GM21529 (cell line): ENCODE measurements around the gene ERGIC1.

Experiments used
- ATAC-seq: cut with Tn5 transposase; IDR thresholded peaks from one replicate; pipeline ENCODE4 v1.9.1; 2021; ENCODE audit not compliant: unreplicated experiment

ERGIC1 gene

DNA sequence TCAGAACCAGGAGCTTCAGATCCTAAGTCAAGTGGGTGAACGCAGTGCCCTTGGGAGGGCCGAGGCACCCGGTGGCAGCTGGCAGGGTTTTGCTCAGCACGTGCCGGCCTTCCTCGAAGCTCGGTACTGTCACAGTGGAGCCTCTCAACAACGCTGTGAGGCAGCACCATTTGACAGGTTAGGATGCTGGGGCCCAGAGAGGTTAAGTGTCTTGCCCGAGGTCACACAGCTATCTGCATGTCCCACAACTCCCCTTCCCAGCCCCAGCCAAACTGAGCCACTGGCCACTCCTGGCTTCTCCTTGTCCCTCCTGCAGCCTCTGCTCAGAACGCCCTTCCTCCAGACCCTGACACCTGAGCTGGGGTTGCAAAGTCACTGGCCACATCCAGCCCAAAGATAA, 81.5 kb downstream of the ERGIC1 start:
- no peak for ATAC-seq

DNA sequence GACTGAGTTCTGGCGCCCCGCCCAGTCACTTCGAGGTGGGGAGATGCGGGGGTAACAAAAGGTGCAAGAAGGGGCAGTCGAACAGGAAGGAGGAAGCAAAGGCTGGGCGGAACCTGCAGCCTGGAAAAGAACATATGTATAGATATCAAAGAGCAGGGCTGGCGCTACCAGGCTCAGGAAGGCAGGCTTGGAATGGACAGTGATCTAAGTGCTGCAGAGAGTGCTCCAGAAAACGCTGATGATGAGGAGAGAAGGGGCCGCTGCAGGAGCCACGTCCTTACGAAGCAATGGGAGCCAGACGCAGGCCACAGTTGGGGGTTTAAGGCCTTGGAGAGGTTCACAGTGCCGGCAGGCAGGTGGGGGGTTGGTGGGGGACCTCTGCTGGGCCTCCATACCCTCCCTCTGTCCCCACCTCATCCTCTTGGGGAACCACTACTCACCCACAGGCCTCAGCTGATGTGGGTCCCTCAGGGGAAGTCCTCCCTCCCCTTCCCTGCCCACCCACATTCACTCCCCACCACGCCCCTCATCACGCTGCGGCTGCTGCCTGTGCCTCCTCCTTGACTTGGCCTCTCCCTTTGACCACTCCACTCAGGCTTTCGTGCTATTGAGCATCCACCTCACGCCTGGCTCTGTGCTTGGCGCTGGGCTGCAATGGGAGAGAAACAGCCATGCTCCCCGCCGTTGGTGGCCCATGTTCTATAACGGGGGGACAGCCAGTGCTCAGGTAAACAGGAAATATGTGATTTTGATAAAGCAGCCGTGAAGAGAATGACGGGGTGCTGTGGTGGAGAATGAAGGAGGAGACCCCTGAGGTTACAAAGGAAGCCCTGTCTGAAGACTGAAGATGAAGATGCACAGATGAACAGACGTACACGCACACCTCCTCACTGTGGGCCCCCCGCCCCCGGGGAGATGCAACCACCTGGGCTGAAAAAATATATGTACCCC, 84.6 kb downstream of the ERGIC1 start:
- no peak for ATAC-seq

DNA sequence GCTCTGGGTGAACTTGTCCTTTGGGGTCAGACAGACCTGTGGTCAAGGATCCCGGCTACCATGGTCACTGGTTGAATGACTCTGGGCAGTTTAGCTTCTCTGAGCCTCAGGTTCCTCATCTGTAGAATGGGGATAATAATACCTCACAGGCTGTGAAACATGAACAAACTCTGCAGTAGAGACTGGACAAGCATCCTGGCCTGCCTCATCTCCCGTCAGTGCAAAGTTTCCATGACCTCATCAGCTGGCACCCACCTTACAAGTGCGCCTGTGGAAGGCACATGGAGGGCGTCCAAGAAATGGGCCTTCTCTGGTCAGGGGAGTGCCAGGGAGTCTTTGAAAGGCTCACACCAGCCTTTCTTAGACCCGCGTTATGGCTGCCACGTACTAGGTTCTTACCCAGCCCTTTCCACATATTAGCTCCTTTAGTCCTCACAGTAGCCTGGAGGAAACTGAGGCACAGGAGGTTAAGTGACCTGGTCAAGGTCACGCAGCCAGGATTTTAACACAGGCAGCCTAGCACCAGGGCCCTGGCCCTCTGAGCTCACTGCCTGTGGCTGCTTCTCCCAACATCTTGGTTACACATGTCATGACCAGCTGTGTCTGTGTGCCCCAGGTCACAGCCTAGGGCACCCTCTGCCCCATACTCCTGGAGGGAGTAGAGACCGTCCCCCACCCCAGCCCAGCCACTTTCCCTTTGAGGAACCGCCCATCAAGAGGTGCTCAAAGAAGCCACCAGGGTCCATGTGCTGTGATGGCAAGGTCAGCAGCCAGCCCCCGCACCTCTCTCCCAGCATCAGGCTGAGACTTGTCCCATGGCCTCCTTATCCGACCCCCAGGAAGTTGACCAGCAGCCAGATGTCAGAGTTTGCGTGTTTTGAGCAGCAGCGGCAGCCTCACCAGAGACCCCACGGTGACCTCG, 85.7 kb downstream of the ERGIC1 start:
- no peak for ATAC-seq

DNA sequence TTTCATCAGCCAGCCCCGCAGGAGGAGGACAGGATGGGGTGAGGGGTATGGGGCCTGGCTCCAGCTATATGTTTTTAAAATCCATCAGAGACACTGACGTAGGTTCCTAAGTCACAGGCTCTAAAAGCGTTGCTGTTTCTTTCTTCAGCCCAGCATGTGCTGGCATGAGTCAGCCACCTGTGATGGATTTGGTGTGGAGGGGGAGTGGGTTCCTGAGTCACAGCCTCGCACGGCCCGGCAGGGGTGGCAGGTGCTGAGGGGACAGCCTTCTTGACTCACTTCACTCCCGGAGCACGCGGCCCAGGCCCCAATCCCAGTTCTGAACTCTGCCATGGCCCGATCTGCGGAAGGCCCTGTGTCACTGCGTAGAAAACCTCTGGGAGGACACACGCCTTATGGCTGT, 86.4 kb downstream of the ERGIC1 start:
- ATAC-seq = no peak

DNA sequence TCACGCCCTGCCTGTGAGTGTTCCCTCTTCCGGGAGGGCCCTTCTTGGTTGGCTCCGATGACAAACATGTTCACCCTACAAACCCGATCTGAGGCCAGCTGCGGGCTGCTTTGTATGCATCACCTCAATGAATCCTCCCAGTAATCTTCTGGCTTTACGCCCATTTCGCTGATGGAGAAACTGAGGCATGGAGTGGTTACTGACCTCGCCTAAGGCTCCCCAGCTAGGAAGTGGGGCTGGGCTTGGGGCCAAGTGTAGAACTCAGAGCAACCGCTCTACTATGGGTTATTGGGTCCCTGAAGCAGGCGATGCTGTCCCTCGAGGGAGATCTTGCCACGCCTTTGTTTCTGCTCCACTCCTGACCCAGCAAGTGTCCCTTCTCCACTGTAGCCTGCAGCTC, 86.9 kb downstream of the ERGIC1 start:
- ATAC-seq = no peak

DNA sequence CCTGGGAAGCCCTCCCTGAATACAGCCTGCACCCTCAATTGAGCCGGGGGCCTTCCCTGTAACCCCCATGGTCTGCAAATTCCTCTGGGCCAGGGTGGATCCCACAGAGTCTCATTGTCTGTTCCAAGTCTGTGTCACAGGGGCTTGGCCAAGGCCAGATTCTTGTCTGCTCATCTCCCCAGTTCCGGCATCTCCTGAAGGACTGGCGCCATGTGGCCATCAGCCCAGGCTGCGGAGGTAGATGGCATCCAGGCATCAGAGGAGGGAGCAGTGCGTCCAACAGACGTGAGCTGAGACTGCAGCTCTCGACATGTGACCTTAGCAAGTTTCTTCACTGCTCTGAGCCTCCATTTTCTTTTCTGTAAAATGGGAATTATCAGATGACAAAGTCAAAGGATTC, 87.9 kb downstream of the ERGIC1 start:
- ATAC-seq = no peak

DNA sequence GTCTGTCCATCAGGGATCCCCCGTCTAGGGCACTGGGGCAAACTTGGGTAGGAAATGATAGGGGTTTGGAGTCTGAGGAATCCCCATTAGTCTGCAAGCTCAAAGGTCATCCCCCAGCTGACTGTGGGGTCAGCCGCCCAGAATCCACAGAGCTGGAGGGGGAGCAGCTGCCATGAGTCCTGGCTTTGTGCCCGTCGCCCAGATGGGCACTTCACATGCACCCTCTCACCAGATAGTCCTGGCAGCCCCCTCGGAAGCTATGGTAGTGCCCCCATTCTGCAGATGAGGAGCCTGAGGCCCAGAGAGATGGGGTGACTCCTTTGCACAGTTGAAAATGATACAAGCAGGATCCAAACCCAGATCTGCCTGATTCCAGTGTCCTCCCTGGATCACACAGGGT, 89.5 kb downstream of the ERGIC1 start:
- ATAC-seq = no peak

DNA sequence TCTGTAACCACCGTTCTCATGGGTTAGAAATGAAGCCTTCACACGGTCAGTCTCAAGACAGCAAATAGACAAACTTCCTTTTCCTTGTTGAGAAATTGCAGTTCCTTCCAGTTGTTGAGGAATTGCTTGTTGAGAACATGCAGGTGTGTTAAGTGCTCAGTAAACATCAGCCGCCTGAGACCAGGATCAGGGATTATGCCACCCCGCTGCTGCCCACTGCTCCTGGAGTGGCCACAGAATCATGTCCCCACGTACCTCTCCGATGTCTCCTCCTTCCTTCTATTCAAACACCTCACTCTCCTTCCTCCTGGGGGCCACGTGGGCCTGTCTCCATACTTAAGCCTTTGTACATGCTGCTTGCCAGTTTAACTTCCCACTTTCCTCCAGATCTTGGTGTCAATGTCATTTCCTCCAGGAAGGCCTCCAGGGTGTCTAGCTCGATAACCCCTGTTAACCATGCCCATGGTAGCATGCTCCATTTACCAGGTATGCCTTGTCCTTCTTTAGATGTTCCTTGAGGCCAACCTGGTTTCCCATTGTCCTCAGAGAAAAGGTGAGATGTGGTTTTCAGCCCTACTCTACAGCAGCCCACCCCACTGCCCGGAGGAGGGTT, 91.4 kb downstream of the ERGIC1 start:
- ATAC-seq = no peak

DNA sequence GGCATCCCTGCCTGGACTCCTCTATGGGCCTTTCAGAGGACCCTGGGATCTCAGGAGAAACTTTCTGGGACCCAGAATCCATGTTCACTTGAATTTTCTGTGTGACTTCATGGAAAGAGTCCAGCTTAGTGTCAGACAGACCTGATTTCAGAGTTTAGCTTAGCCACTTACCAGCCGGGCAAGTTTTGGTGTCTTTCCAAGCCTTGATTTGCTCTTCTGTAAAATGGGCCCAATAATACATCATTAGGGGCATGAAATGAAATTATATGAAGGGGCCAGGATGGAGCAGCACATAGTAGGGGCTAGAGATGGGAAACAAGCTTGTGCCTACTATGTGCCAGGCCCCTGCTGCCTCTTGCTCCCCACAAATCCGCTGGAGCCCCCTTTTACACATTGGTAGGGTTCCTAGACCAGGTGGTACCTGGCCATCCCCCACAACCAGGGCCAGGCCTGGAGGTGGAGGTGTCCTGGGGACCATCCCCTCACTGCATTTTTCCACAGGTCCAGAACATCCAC, 92.0 kb downstream of the ERGIC1 start:
- ATAC-seq = no peak

DNA sequence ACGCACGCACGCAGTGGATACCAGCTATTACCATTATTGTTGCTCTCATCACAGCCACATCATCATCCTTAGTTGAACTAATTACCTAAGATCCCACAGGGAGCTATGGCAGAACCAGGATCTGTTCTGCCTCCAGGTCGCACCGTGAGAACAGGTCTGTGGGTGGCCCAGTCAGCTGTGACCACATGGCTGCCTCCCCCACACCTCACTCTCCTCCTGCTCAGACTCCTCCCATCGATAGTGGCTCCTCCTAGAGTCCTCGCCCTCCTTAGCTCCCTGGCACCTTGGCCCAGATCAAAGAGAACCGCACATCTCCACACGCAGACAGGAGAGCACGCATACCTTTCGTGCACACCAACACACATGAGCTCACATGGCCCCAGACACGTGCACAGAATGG, 92.7 kb downstream of the ERGIC1 start:
- ATAC-seq = no peak

DNA sequence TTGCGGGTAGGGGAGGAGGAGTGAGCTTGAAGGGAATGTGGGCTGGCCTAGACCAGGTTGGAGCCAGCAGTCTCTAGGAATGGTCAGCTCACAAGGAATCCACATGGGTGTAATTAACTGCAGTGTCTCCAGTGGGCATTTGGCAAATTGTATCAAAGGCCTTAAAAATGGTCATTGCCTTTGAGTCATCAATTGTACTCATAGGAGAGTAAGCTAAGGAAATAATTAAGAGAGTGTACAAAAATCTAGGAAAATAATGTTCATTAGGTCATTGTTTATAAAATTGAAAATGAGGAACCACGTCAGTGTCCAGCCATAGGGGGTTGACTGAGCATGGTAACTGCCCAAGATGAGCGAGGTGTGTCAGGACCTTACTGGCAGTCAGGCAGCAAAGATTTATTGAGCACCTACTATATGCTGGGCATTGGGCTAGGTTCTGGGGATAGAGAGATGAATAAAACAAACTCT, 95.4 kb downstream of the ERGIC1 start:
- no peak for ATAC-seq

DNA sequence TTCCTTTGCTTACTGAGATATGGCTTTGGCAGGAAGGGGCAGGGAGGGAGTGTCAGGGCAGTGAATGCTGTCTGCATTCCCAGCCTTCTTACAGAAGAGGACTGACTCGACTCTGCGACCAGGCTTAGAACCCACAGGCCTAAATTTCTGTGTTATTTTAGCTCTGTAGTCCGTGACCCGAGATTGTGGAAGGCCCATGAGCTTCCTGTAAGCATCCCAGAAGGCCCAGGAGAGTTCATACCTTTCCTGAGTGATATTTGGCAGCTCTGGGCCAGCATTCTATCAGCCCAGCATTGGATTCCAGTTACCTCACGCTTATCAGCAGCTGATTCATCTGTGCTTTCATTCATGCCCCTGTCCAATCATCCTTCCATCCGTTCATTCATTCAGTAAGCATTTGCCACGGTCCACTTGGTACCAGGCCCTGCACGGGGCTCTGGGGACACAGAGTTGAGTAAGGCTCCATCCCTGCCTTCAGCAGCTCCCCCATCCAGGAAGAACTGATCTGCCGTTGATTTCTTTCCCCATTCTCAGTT, 97.0 kb downstream of the ERGIC1 start:
- no peak for ATAC-seq

DNA sequence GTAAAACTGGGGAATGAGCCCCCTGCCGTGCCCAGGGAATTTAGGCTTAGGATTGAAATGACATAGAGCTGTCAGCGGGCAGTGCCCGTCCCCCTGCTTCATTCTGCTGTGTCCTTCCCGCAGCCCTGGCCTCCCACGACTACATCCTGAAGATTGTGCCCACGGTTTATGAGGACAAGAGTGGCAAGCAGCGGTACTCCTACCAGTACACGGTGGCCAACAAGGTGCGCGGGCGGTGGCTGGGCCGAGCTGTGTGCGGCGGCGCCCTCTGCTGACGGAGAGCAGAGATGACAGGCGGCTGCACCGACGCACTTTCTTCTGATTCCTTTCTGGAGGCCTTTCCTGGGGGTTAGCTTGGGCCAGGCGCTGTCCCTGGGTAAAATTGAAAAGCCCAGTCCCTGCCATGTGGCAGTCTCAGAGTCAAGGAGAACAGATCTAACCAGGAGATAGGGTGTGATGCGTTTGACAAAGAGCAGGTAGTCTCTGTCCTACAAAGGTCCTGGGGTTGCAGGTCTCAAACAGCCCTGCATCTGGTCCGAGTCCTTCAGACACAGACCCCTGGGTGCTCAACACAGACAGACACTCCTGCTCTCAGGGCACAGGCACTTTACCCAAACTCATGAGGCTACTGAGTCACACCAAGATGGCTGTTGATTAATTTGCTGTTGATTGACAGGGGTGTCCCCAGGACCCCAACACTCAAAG, 98.4 kb downstream of the ERGIC1 start:
- peak; percentile 69 for ATAC-seq

DNA sequence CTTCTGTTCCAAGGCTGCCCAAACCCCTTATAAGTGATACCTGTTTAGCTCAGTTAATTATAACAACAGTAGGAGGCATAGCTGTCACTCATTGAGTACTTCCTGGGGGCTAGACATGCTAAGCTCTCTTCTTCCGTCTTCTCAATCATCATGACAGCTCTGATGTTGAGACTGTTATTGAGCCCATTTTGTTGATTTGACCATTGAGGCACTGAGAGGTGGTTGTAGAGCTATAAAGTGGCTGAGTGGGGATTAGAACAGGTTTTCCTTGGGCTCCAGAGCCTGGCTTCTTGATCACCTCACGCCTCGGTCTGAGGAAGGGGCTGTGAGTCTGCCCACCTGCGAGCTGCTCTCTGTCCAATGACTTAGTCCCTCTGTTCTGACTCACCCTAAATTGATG, 99.2 kb downstream of the ERGIC1 start:
- ATAC-seq = no peak

DNA sequence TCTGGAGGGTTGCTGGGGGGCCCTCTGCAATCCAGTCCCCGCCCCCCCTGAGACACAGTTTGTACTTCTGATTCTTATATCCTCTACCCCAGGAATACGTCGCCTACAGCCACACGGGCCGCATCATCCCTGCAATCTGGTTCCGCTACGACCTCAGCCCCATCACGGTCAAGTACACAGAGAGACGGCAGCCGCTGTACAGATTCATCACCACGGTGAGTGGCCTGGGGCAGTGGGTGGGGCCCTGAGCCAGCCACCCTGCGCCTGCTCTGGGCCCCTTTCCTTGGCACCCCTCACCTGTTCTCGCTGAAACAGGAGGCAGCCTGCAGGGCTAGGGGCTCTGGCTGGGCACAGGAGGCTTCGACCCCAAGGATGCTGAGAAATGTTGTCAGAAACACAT, 101.0 kb downstream of the ERGIC1 start:
- ATAC-seq = no peak

DNA sequence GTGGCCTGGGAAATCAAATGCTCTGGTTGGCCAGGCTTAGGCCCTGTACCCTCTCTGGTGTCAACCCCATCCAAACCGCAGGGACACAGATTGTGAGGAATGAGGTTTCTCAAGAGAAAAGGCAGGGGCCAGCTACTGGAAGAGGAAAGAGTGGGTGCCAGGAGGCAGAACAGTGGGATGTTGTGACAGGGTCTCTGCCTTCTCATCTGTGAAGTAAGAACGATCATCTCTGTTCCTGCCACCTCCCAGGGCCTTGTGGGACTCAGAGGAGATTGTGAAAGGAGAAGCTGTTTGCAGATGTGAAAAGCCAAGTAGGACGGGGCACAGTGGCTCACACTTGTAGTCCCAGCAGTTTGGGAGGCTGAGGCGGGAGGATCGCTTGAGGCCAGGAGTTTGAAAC, 102.3 kb downstream of the ERGIC1 start:
- no peak for ATAC-seq

DNA sequence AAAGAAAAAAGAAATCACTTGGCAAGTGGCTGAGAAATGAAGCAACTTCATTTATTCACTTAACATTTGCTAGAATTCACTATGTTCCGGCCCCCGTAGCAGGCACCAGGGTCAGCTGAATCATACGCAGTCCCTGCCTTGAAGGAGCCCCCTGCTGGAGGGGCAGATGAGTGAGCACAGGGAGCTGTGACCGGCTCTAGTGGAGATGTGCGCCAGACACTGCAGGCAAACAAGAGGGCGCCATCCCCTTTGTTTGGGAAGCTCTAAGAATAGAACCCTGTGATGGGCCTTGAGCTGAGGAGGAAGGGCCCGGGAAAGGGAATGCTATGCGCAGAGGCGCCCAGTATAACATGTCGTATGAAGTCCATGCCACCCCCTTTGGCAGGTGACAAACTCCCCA, 105.0 kb downstream of the ERGIC1 start:
- ATAC-seq = no peak

DNA sequence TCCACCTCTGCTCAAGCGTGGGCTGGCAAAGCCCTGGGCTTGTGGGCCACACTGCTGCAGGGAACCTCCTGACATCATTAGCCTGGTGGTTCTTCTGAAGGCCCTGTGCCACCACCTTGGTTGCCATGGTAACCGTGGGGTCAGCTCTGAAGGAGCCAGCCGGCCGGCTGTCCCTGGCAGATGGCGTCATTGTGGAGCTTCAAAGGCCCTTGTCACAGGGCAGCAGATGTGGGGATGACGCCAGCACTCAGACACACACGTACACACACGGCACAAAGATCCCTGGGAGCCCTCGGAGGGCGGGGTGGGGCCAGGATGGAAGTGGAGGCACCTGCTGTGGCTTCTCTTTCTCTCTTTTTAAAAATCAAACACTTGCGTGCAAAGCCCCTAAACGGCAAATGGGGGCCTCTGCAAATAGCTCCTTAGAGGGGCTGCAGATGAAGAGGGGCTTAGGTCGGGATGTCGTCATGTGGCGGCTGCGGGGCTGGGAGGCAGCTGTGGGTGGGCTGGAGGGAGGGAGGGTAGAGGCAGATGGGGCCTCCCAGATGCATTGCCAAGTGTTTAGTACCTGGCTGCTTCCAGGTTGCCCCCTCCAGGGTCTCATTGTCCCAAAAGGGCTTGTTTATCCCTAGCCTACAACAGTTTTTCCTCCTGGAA, 105.7 kb downstream of the ERGIC1 start:
- no peak for ATAC-seq

DNA sequence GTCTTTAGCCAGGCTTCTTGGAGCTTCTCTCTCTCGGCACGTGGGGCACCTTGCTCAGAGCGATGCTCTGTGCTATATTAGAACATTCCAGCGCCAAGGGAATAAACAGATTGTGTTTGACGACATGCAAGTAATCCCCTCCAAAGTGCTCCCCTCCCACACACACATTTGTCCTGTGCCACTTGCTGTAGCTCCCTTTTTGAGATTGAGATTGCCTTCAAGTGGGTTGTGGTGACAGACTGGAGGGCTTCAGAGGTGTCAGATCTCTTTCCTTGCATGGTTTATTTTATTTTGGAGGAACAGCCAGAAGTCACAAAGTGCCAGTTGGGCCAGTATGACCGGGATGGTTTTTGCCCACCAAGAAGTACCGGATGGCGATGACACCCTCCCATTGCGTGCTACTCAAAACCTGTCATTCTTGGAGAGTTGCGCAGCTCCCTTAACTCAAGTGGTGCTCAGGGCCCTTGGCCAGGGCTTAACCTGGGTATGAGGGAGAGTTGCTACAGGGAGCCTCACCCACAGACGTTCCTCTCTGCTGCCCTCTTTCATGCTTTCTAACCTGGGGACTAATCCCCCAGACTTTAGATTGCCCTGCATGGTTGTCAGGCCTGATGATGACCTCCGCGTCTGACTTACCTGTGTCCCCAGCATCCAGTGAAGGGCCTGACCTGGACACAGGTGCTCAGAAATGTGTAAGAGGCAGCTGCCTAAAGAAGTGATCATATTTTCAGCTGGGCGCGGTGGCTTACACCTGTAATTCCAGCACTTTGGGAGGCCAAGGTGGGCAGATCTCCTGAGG, 106.4 kb downstream of the ERGIC1 start:
- no peak for ATAC-seq
